ENCODE data around the gene ZNF853.

GRCh38 chr7:6636741-6637543 is 21.5 kb downstream of the ZNF853 start, which contains the start of gene ZNF316:
- TF ChIP-seq POLR2A (IDR thresholded peaks at IDR 0.05) (peak; percentile 15 to 59 (median 39)), CTCF (IDR thresholded peaks at IDR 0.05) (no peak)

All from body of pancreas (tissue), 4 donors.